Aorta (tissue), 5 donors: Measurements from ENCODE around the gene SAMMSON. TPM values are rescaled to one million over a fixed set of nuclear protein-coding genes. Genes with fewer than 3 reads are reported as not detected.

Experiments
- ATAC-seq: fragments of 200-7000 bp; cut with Tn5 transposase; one replicate; pipeline ENCODE4 v1.9.1; 2022; ENCODE audit warnings: moderate library complexity; ENCODE audit not compliant: low FRiP score
- DNase-seq, 2 donors: peaks; one replicate each; pipeline ENCODE4 v3.0.0-alpha.2; 2020
- H3K27ac ChIP-seq, 2 donors: one replicate each; pipeline ENCODE4 v1.5.1; 2013; ENCODE audit warnings: low read length in 2 of 2, mild to moderate bottlenecking in 2 of 2, moderate library complexity in 2 of 2, control low read depth in 1 of 2, inconsistent platforms in 1 of 2, low read depth in 1 of 2
- H3K27me3 ChIP-seq, 2 donors: one replicate each; pipeline ENCODE4 v1.6.1; 2013; ENCODE audit warnings: control low read depth in 1 of 2, low read length in 1 of 2, mild to moderate bottlenecking in 1 of 2, moderate library complexity in 1 of 2; ENCODE audit not compliant: insufficient read depth in 2 of 2, control insufficient read depth in 1 of 2
- H3K36me3 ChIP-seq, 2 donors: one replicate each; pipeline ENCODE4 v1.6.1; 2013; ENCODE audit warnings: control low read depth in 1 of 2, low read length in 1 of 2, mild to moderate bottlenecking in 1 of 2; ENCODE audit not compliant: insufficient read depth in 2 of 2, control insufficient read depth in 1 of 2
- H3K4me1 ChIP-seq, 2 donors: one replicate each; pipeline ENCODE4 v1.6.1; 2013; ENCODE audit warnings: low read length in 2 of 2, control low read depth in 1 of 2, mild to moderate bottlenecking in 1 of 2, moderate library complexity in 1 of 2; ENCODE audit not compliant: insufficient read depth in 2 of 2, control insufficient read depth in 1 of 2
- H3K4me3 ChIP-seq, 2 donors: one replicate each; pipeline ENCODE4 v1.5.1; 2013; ENCODE audit warnings: low read length in 2 of 2, control low read depth in 1 of 2, mild to moderate bottlenecking in 1 of 2
- H3K9me3 ChIP-seq: one replicate; pipeline ENCODE4 v1.6.1; 2013; ENCODE audit warnings: mild to moderate bottlenecking, low read length; ENCODE audit not compliant: control insufficient read depth
- WGBS, 2 donors: extraction: QIAGEN DNeasy Blood & Tissue Kit; methylation state at CpG; one replicate each; pipeline ENCODE4 v1.1.7; 2013; 5-methylcytosine and 5-hydroxymethylcytosine counted together
- intact Hi-C, 2 donors: fragments of 100-400 bp; cut with DNase I; formaldehyde crosslinking; loops; one replicate each; pipeline versions ENCODE4 v1.14.2 to v1.15.0; 2022
- polyA plus RNA-seq, 2 donors: library from polyadenylated mRNA; stranded (reverse); fragments of 200-250 nt; gene quantifications; one replicate each; pipeline ENCODE4 v1.2.3, GENCODE V29; 2013
- total RNA-seq, 2 donors: library from RNA; stranded (reverse); fragmentation: NEBNext Ultra II Directional; extraction: Animal tissue kit (Norgen Biotek cat#: 25700); gene quantifications; one replicate each; pipeline ENCODE4 v1.2.1, GENCODE V29; 2021
- donor health status: healthy with polysubstance abuse.
- donor health status: Bipolar disorder and iron deficiency.
- donor health status: DM: no; HTN: no; CAD: no.
- donor health status: DM: no; HTN: no; CAD: no.
- donor health status: DM: yes; HTN: yes; CAD: no.

Gene SAMMSON
- total and polyA plus RNA-seq, 4 donors, result 2.2 to 25.6 (median 9.2) TPM

GRCh38 chr3:70111411-70111810, 111.9 kb downstream of the SAMMSON start:
- H3K27ac ChIP-seq, result no peak overlapping the region
- H3K4me1 ChIP-seq, result no peaks in the 10 kb centered on the region
- 92 to 100% methylated on average over 1 of the region's 1 CpG for WGBS, 2 donors
- H3K27me3 ChIP-seq, result no peaks in the 10 kb centered on the region
- H3K36me3 ChIP-seq, result no peaks in the 10 kb centered on the region
- H3K9me3 ChIP-seq, result no peaks in the 10 kb centered on the region
- H3K4me3 ChIP-seq, result no peak overlapping the region
- intact Hi-C loops, result no loop called here
- DNase-seq (no peak), ATAC-seq (no peak)

GRCh38 chr3:70112751-70113150, 113.2 kb downstream of the SAMMSON start:
- Histone ChIP-seq H3K27ac (no peak overlapping the region), H3K4me1 (no peaks in the 10 kb centered on the region), H3K27me3 (no peaks in the 10 kb centered on the region), H3K4me3 (no peak overlapping the region), H3K9me3 (no peaks in the 10 kb centered on the region), H3K36me3 (no peaks in the 10 kb centered on the region)
- 10 to 16% methylated on average over 3 of the region's 3 CpGs for WGBS, 2 donors
- intact Hi-C loops, result no loop called here
- DNase-seq (no peak), ATAC-seq (no peak)

- Histone ChIP-seq H3K4me1 (no peaks in the 10 kb centered on the region), H3K9me3 (no peaks in the 10 kb centered on the region), H3K27me3 (no peaks in the 10 kb centered on the region), H3K27ac (no peak overlapping the region), H3K4me3 (no peak overlapping the region), H3K36me3 (no peaks in the 10 kb centered on the region)
- intact Hi-C loops, result no loop called here
- DNase-seq (no peak), ATAC-seq (no peak)
- 76 to 80% methylated on average over 1 of the region's 1 CpG for WGBS, 2 donors
These were observed 114.9 kb downstream of the SAMMSON start for GRCh38 chr3:70114431-70114830.

GRCh38 chr3:70119879-70120278, 120.3 kb downstream of the SAMMSON start:
- DNase-seq (no peak), ATAC-seq (no peak)
- 89 to 95% methylated on average over 2 of the region's 2 CpGs for WGBS, 2 donors
- Histone ChIP-seq H3K36me3 (no peaks in the 10 kb centered on the region), H3K9me3 (no peaks in the 10 kb centered on the region), H3K27ac (no peak overlapping the region), H3K4me3 (no peak overlapping the region), H3K4me1 (no peaks in the 10 kb centered on the region), H3K27me3 (no peaks in the 10 kb centered on the region)
- intact Hi-C loops, result no loop called here
